ENCODE results near the gene ABI1.

ABI1 gene

DNA sequence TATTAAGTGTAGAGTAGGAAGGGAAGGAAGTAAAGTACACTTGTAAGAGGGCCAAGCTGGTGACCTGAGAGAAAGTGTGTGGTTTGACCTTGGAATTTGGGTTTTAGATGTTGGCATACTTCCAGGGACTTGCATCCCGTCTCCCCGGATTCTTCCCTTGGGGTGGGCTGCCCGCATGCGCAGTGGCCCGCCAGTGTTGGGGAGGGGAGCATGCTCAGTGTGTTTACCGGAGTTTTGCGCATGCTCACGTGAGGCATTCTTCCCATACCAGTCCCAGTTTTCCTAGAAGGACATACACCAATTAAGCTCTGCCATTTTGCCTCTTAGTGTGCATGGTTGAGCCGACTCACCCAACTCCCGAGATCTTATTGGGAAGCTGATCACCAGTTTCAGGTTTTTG is 153.8 kb downstream of the ABI1 start:
- no peak for DNase-seq

DNA sequence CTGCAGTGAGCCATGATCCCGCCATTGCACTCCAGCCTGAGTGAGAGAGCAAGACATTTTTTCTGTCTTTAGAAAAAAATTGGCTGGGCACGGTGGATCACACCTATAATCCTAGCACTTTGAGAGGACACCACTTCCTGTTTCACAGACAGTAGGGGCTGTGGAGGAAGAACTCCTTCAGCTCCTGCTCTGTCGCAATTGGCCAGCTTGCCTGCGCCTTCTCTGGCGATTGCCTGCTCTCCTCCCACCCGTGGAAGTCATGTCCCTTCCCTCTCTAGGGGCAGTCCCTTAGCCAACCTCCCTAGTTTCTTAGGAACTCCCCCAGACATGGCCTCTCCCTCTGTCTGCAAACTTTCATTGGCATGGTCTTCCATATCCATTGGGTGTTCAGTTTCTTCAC is 154.6 kb downstream of the ABI1 start:
- DNase-seq, result no peak

DNA sequence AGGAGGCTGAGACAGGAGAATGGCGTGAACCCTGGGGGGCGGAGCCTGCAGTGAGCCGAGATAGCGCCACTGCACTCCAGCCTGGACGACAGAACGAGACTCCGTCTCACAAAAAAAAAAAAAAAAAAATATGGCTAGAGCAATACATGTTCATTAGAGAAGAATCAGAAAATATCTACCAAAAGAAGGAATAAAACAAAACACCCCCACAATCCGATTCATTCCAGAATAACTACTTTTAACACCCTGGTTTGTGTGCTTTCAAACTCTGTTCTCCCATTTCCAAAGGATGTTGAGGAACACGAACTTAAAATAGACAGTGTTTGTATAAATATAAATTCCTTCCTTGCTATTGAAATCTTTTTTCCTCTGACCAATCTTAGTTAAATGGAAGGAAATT is 156.8 kb downstream of the ABI1 start:
- no peak for DNase-seq

DNA sequence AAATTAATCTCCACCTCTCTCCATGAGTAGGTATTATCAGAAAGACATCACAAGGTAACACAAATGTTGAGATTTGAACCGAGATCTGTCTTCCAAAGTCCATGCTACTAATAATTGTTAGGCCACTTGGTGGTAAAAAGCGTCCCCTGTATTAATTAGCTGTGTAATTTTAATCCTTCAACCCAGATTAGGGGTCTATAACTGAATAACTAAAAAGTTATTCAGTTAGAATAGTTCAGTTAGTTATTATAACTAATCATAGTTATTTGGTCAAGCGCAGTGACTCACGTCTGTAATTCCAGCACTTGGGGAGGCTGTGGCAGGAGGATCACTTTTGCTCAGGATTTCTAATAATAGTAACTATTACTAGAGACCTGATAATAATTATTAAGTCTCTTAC is 157.7 kb downstream of the ABI1 start:
- DNase-seq, result no peak

DNA sequence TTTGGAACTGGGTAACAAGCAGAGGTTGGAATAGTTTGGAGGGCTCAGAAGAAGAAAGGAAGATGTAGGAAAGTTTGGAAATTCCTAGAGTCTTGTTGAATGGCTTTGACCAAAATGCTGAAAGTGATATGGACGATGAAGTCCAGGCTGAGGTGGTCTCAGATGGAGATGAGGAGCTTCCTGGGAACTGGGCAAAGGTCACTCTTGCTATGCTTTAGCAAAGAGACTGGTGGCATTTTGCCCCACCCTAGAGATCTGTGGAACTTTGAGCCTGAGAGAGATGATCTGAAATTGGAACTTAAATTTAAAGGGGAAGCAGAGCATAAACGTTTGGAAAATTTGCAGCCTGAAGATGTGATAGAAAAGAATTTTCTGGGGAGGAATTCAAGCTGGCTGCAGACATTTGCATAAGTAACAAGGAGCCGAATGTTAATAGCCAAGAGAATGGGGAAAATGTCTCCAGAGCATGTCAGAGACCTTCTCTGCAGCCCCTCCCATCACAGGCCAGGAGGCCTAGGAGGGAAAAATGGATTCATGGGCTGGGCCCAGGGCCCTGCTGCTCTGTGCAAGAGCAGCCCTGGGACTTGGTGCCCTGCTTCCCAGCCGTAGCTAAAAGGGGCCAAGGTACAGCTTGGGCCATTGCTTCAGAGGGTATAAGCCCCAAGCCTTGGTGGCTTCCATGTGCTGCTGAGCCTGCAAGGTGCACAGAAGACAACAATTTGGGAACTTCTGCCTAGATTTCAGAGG is 159.7 kb downstream of the ABI1 start:
- no peak for DNase-seq

DNA sequence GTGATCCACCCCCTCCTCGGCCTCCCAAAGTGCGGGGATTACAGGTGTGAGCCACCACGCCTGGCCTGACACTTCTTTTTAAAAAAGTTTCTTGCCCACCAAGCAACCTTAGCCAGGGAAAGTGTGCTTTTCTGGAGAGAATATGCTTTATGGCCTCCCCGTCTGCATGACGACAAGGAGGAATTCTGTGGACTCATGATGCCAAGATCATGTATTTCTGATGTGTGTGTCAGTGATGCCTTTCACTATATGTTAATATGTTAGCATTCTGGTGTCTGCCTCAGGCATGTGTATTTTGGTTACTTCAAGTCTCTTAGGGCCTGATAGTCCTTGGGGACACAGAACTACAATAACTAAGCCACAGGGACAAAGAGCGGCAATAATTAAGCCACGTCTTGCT is 161.1 kb downstream of the ABI1 start:
- no peak for DNase-seq

DNA sequence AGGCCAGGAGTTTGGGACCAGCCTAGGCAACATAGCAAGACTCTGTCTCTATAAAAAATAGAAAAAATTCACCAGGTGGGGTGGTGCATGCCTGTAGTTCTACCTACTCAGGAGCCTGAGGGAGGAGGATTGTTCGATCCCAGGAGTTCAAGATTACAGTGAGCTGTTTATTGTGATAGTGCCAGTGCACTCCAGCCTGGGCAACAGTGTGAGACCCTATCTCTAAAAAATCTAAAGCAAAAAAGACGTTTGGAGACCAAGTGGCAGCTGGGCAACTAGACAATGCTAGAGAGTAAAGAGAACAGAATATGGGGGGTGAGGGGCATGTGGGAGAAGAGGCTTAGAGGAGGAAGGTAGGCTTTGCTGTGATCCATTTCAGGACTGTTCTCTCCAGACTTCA is 161.8 kb downstream of the ABI1 start:
- no peak for DNase-seq

DNA sequence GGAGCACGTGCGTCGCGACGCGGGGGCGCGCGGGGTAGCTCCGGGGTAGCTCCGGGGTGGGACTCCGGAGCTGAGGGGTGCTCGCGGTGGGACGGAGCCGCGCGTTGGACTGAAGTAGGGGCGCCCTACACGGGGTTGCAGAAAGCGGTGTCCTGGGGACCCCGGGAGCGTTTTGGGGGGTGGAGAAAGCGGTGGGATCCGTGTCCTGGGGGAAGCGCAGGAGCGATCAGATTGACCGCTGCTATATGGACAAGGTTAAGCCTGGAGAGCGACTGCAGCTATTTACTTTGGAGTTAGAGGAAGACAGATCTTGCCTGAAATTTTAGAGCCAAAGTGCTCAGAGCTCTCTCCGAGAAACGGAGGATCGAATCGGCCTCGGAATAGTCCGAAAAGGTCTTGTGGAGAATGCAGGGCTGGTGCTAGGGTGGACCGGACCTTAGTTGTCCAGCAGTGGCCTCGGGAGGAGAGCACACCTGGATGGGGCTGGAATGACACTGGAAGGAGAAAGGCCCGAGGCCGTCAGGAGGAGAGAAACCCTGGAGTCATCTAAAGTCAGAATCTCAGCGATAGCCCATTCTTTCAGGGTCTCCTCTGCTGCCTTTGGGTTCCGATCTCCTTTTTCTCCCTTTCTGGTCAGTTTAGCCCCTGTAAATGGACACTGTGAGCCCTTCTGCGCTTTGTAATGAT is 162.7 kb downstream of the ABI1 start:
- no peak for DNase-seq

DNA sequence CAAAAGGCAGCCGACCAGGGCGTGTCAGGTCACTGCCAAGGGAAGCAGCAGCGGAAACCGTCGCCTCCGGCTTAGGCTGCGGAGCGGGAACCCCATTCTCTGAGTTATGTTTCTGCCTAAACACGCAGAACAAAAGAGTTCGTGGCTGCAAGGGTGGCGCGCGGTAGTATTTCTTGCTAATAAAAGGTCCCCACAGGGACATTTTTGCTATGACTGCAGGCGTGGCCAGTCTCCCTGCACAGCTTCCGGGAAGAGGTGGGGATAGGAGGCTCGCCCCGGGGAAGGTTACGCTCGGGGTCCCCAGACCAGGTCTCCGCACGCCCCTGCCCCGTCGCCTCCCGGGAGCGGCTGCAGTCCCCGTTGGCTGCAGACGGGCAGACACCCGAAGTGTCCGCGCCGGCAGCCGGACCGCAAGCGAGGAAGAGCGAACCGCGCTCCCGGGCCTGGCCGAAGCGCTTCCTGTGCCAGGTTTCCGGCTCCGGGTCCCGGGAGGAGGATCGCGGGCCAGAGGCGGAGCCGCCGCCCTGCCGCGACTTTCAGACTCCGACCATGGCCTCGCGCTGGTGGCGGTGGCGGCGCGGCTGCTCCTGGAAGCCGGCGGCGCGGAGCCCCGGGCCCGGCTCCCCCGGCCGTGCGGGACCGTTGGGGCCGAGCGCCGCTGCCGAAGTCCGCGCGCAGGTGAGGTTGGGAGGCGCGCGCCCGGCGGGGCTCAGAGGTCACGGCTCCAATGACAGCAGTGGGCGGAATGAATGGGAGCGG is 163.4 kb downstream of the ABI1 start, which contains the start of gene PDSS1:
Gene PDSS1 (plus strand): TSS at position 539 of the 759 bp plus-strand sequence. CDS start 11 bp downstream, at position 550.
- DNase-seq, result peak; percentile 17 to 69

DNA sequence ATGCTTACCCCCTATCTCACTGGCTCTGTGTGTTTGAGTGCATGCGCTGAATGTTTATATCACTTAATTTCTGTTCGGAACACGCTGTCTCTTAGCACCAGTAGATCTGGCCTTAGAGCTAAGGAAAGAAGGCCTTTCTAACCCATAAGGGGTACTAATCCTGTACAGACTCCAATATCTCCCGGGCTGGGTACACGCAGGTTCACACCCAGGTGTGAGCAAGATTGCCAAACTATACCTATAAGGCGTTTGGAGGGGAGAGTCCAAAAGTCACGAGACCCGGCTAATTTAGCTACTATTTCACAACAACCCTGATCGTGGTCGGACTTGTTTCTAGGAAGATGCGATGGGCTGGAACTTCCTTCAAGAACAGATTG is 164.0 kb downstream of the ABI1 start:
- DNase-seq, result no peak
